Activated CD4-positive, alpha-beta T cell treated with anti-CD3 and anti-CD28 coated beads for 48 hours (primary cell): ENCODE measurements around the gene DNAI2.

Experiments used
- DNase-seq: peaks from one replicate; pipeline ENCODE4 v3.0.0-alpha.2; 2020

The DNAI2 gene

GRCh38 chr17:74343526-74344284 is 69.7 kb downstream of the DNAI2 start:
- no peak for DNase-seq

DNA sequence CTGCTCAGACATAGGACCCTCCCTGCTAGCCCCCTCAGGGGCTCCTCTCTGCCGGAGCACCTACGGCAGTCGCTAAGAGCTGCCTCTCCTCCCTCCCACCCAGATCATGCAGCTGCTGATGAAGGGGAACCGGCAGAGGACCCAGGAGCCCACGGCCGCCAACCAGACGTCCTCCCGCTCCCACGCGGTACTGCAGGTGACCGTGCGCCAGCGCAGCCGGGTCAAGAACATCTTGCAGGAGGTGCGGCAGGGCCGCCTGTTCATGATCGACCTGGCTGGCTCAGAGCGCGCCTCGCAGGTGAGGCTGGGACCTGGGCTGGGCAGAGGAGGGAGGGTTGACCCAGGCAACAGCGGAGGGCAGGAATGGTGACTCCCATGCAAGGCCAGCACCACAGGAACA is 70.6 kb downstream of the DNAI2 start:
- DNase-seq: no peak

DNA sequence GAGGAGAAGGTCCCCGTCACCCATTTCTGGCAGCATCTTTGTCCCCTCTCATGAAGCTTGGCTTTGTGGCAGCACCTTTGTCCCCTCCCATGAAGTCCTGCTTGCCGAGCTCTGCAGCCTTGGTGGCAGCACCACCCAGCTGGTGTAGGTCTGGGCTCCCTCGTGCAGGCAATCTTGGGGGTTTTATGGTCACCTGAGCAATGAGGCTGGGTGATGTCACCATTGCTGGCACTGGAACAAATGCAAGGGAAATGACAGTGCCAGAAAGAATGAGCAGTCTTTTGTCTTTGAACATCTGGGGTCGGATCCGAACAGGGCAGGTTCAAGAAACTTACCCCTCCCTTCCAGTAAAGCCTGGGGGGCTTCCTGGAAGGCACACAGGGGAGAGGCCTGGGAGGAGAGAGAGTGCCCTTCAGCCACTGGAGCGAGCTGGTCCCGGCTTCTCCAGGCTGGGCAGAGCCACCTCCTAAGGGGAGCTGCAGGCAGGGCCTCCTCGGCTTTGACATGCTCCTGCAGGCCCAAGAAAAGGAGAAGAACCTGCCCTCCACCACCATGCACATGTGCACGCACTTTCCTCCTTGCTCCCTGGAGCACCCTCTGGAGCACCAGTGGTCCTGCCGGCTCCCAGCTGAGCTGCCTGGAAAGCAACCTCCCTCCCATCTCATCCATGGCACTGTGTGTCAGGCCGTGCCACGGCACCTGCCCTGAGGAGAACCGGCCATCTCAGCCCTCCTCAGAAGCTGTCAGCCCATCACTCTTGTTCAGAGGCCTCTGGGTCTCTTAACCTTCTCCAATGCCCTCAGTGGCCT is 71.6 kb downstream of the DNAI2 start:
- DNase-seq: no peak

DNA sequence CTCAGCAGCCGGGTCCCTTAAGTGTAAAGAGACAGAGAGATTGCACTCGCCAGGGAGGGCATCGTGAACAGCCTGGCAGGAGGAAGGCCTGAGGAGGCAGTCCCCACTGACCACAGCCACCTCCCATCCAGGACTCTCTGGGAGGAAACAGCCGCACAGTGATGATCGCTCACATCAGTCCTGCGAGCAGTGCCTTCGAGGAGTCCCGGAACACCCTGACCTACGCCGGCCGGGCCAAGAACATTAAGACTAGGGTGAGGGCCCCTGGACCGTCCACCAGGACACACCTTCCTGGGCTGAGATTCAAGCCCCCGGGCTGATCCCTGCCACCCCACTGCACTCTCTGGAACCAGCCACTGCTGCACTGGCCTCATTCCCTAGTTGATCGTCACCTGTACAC is 73.6 kb downstream of the DNAI2 start:
- no peak for DNase-seq

DNA sequence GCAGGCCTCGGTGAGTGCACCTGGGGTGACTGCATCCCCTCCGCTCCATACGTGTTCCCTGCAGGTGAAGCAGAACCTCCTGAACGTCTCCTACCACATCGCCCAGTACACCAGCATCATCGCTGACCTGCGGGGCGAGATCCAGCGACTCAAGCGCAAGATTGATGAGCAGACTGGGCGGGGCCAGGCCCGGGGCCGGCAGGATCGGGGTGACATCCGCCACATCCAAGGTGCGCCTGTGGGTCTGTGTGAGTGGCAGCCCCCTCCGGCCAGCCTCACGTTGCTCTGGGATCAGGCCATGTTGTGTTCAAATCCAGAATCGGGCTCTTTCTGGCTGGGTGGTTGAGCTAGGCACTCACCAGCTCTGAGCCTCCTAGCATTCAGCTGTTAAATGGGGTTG is 75.1 kb downstream of the DNAI2 start:
- DNase-seq: no peak

DNA sequence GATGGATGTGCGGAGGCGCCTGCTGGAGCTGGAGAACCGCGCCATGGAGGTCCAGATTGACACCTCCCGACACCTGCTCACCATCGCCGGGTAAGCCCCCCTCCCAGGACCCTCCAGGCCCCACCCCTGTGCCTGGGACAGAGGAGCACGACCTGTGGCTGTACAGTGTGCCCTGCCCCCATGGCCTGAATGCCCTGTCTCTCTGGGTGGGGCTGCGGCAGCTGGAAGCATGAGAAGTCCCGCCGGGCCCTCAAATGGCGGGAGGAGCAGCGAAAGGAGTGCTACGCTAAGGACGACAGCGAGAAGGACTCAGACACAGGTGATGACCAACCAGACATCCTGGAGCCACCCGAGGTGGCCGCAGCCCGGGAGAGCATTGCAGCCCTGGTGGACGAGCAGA is 76.5 kb downstream of the DNAI2 start:
- DNase-seq: no peak

DNA sequence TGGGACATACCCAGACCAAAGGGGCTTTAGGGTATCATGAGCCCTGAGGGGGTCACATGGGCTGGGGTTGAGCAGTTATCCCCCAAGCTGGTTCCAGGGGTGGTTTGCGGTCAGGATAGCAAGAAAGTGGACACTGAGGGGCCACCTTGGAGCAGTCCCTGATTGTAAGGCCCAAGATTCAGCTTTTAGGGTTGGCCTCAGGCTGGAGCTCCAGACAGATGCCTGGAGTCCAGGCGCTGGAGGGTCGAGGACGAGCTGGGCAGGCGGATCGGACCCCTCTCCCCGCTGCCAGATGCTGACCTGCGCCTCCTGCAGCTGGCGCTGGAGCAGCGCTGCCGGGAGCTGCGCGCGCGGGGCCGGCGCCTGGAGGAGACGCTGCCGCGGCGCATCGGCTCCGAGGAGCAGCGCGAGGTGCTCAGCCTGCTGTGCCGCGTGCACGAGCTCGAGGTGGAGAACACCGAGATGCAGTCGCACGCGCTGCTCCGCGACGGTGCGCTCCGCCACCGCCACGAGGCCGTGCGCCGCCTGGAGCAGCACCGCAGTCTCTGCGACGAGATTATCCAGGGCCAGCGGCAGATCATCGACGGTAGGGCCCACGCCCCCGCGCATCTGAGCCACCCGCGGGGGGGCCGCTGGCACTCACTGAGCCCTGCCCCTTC is 77.6 kb downstream of the DNAI2 start:
- DNase-seq: peak; percentile 41

- no peak for DNase-seq
Measured at GRCh38 chr17:74353446-74354060, 79.5 kb downstream of the DNAI2 start.

GRCh38 chr17:74354123-74354522 is 80.1 kb downstream of the DNAI2 start:
- peak; percentile 87 for DNase-seq

DNA sequence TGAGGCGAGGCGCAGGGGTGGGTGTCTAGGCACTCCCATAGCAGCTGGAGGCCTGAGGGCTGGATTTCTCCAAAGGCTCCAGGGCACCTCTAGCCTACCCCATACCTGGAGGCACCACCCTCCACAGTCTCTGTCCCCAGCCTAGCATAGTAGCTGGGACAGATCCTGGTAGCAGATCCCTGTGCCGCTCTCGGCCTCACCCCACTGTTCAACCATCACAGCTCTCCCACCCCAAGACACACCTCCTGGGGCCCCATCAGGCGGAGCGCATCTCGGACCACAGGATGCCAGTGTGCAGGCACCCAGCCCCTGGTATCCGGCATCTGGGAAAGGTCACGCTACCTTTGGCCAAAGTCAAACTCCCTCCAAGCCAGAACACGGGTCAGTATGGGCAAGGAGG is 80.5 kb downstream of the DNAI2 start:
- DNase-seq: no peak

DNA sequence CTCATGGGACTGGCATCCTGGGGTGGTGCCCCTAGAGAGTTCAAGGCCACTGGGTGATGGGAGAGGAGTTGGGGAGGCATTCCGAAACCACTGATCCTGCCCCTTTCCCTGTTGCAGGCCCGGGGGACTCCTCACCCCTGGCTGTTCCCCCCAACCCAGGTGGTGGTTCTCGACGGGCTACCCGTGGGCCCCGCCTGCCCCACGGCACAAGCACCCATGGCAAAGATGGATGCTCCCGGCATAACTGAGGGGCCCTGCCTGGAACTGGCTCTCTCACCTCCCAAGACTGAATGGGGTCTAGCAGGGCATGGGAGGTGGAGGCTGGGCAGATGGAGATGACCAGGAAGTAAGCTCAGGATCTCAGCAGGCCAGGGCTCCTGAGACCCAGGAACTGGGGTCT is 81.0 kb downstream of the DNAI2 start:
- DNase-seq: no peak

- peak; percentile 34 for DNase-seq
Measured at GRCh38 chr17:74356646-74357465, 82.8 kb downstream of the DNAI2 start.

- no peak for DNase-seq
Measured at GRCh38 chr17:74357466-74357809, 83.4 kb downstream of the DNAI2 start.

GRCh38 chr17:74358697-74359096 is 84.7 kb downstream of the DNAI2 start:
- DNase-seq: no peak

GRCh38 chr17:74359916-74360315 is 85.9 kb downstream of the DNAI2 start:
- no peak for DNase-seq

- DNase-seq: no peak
Measured at GRCh38 chr17:74360899-74361229, 86.8 kb downstream of the DNAI2 start.

GRCh38 chr17:74361230-74362068 is 87.4 kb downstream of the DNAI2 start, which contains the start of gene BTBD17:
Gene BTBD17, minus strand, starts transcription at chr17:74361868. Its CDS starts 49 bp downstream, at chr17:74361819.
- peak; percentile 54 for DNase-seq

- no peak for DNase-seq
Measured at GRCh38 chr17:74362069-74362405, 88.0 kb downstream of the DNAI2 start.

DNA sequence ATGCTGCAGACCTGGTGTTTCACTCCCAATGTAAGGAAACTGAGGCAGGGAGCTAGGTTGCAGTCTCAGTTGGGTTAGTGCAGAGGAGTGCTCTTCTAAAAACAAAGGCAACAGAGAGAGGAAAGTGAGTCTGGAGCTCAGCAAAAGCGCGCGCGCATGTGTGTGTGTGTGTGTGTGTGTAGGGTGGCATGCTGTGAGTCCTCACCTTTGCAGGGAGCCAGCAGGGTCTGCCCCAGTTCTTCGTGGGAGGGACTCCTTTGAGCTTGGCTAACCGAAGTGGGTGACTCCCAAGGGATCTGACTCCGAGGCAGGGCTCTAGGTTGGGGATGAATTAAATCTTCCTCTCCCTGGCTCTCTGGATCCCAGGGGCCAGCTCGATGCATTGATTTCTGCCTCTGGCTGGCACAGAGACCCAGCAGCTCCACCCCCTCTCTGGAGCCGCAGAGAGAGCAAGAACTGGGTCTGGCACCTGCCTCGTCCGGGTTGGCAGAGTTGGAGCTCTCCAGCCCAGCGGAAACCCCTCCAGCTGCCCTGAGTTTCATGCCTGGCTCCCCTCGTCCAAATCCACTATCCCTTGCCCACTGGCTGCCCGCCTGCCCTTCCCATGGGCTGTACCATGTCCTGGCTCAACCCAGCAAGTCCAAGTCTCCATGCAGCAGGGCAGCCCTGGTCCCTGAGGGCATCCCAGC is 88.9 kb downstream of the DNAI2 start:
- no peak for DNase-seq
